ENCODE results near the gene SH3RF2. TPM values are rescaled to one million over a fixed set of nuclear protein-coding genes. Genes with fewer than 3 reads are reported as not detected.

The SH3RF2 gene
- total and polyA plus RNA-seq, 2 of the 13 experiments (the other 11 are each of a cell fraction or from before 2014, with no cell fraction given), result 2.6 to 3.7 TPM

DNA sequence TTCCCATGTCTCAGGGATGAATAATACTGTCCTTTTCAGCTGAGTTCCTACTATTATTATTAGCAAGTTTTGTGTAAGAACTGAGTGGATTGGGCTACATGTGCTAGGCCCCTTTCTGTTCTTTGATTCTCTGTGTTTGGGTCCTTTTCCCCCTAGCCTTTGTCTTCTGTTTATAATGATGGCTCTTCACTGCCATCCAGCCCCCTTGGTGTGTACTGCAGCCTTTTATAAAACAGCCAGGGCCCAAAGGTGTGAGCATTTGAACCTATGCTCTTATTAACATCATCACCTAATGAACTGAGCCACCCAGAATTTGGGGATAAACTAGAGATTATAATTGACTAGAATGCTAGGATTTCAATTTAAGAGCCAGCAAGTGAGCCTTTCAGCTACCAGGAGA is 116.4 kb downstream of the SH3RF2 start:
- no peaks in the 10 kb centered on the region for H3K27me3 ChIP-seq (ENCODE audit: control insufficient read depth in 1 of 2, insufficient read depth in 2 of 2, low read length in 2 of 2)
- H3K79me2 ChIP-seq (ENCODE audit: insufficient read depth, low read length), result no peaks in the 10 kb centered on the region
- H4K20me1 ChIP-seq (ENCODE audit: insufficient read depth, low read length), result no peaks in the 10 kb centered on the region
- peak; percentile 34 for FAIRE-seq
- DNase-seq (ENCODE audit: low spot score), result peak; percentile 19
- no peak overlapping the region for H3K9ac ChIP-seq (ENCODE audit: insufficient read depth, low read depth, low read length)
- no peak overlapping the region for H3K4me2 ChIP-seq (ENCODE audit: low read depth, low read length)
- H3K36me3 ChIP-seq (replicated peaks in 1 of 2; ENCODE audit: control insufficient read depth in 1 of 2, insufficient read depth in 2 of 2, low read length in 2 of 2), result peaks cover 4 to 17% of the 10 kb centered on the region in 2 experiments
- no peak overlapping the region for H3K27ac ChIP-seq (ENCODE audit: extremely low read length, insufficient read depth, low read length)
- no peak overlapping the region for H2AFZ ChIP-seq (ENCODE audit: low read length)
- intact Hi-C loops (cut with micrococcal nuclease; ENCODE audit: unreplicated experiment), result no loop called here
- no peaks in the 10 kb centered on the region for H3K4me1 ChIP-seq (ENCODE audit: insufficient read depth, low read length)
- BruUV-seq (replicated peaks), result no TSS peak
- TF ChIP-seq ZC3H4 (CRISPR knock-in tag; IDR thresholded peaks at IDR 0.05; ENCODE audit: borderline replicate concordance) (no peak), STAG1 (CRISPR knock-in tag; IDR thresholded peaks at IDR 0.05) (peak; percentile 73), SMC3 (IDR thresholded peaks at IDR 0.05; ENCODE audit: low read length) (peak; percentile 38; the same call in 1 of the 2 replicates)
- TF ChIP-seq, protein P1, sequence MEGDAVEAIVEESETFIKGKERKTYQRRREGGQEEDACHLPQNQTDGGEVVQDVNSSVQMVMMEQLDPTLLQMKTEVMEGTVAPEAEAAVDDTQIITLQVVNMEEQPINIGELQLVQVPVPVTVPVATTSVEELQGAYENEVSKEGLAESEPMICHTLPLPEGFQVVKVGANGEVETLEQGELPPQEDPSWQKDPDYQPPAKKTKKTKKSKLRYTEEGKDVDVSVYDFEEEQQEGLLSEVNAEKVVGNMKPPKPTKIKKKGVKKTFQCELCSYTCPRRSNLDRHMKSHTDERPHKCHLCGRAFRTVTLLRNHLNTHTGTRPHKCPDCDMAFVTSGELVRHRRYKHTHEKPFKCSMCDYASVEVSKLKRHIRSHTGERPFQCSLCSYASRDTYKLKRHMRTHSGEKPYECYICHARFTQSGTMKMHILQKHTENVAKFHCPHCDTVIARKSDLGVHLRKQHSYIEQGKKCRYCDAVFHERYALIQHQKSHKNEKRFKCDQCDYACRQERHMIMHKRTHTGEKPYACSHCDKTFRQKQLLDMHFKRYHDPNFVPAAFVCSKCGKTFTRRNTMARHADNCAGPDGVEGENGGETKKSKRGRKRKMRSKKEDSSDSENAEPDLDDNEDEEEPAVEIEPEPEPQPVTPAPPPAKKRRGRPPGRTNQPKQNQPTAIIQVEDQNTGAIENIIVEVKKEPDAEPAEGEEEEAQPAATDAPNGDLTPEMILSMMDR (CRISPR knock-in tag; IDR thresholded peaks at IDR 0.05), result peak; percentile 60
- H3K9me3 ChIP-seq (ENCODE audit: low read length), result no peaks in the 10 kb centered on the region
- in situ Hi-C loops (cut with HindIII; ENCODE audit: extremely low pct_ligation_motif_present, low pct_unique_long_range_greater_than_20kb), result loop anchor here (10.0 kb wide), 2 partner anchors 218 to 368 kb away; partner anchors contain the start of gene PRELID2
- peak; percentile 83 for ATAC-seq
- no peak overlapping the region for H3K4me3 ChIP-seq (replicated peaks in 1 of 3; ENCODE audit: insufficient read depth in 1 of 3, low read depth in 2 of 3, low read length in 3 of 3)
- ChIA-PET POLR2A (no interaction called here), CTCF (ENCODE audit: low intra/inter-chr PET ratio, low total read pairs) (interaction anchor here (1.3 kb wide), 1 partner anchor 355 kb away, joined by 4 read pairs; no protein-coding TSS in a partner anchor)

- no peaks in the 10 kb centered on the region for H3K27me3 ChIP-seq (ENCODE audit: control insufficient read depth in 1 of 2, insufficient read depth in 2 of 2, low read length in 2 of 2)
- peaks cover 6 to 12% of the 10 kb centered on the region in 2 experiments; a peak in 4 of 5 replicates for H3K36me3 ChIP-seq (replicated peaks in 1 of 2; ENCODE audit: control insufficient read depth in 1 of 2, insufficient read depth in 2 of 2, low read length in 2 of 2)
- BruUV-seq (replicated peaks), result no TSS peak
- H3K9ac ChIP-seq (ENCODE audit: insufficient read depth, low read depth, low read length), result no peak overlapping the region
- H3K4me3 ChIP-seq (replicated peaks in 1 of 3; ENCODE audit: insufficient read depth in 1 of 3, low read depth in 2 of 3, low read length in 3 of 3), result no peak overlapping the region
- H3K27ac ChIP-seq (ENCODE audit: extremely low read length, insufficient read depth, low read length), result no peak overlapping the region
- DNase-seq (ENCODE audit: low spot score) (no peak), FAIRE-seq (no peak), ATAC-seq (no peak)
- no peaks in the 10 kb centered on the region for H3K79me2 ChIP-seq (ENCODE audit: insufficient read depth, low read length)
- POLR2A ChIA-PET, result no interaction called here
- H3K9me3 ChIP-seq (ENCODE audit: low read length), result no peaks in the 10 kb centered on the region
- no peaks in the 10 kb centered on the region for H4K20me1 ChIP-seq (ENCODE audit: insufficient read depth, low read length)
- intact Hi-C loops (cut with micrococcal nuclease; ENCODE audit: unreplicated experiment), result no loop called here
- no peak overlapping the region for H2AFZ ChIP-seq (ENCODE audit: low read length)
- no peak for TF ChIP-seq TAF1 (CRISPR knock-in tag; IDR thresholded peaks at IDR 0.05)
- no peak for TF ChIP-seq HBP1 (CRISPR knock-in tag; IDR thresholded peaks at IDR 0.05; ENCODE audit: low read depth)
- no peak for TF ChIP-seq DR1 (CRISPR knock-in tag; IDR thresholded peaks at IDR 0.05)
- H3K4me1 ChIP-seq (ENCODE audit: insufficient read depth, low read length), result no peaks in the 10 kb centered on the region
- CTCF ChIA-PET (ENCODE audit: low intra/inter-chr PET ratio, low total read pairs), result no interaction called here
- in situ Hi-C loops (cut with HindIII; ENCODE audit: extremely low pct_ligation_motif_present, low pct_unique_long_range_greater_than_20kb), result loop anchor here (10.0 kb wide), 2 partner anchors 221 to 371 kb away; partner anchors contain the start of gene PRELID2
- WGBS (ENCODE audit: low lambda C conversion rate), result 77% methylated on average over 2 of the region's 2 CpGs
- no peak overlapping the region for H3K4me2 ChIP-seq (ENCODE audit: low read depth, low read length)
Measured at GRCh38 chr5:146055432-146055831, 119.1 kb downstream of the SH3RF2 start.
